Neural cell (in vitro differentiated cells): ENCODE data around the gene NCKAP5.

Experiments used
- EP300 ChIP-seq: fragments of 450-650 bp; conservative IDR thresholded peaks from 2 replicates; pipeline ENCODE4 v1.6.1; 2014; ENCODE audit warnings: antibody characterized with exemption, mild to moderate bottlenecking, moderate library complexity; ENCODE audit not compliant: poor library complexity, severe bottlenecking
- MXI1 ChIP-seq: fragments of 450-650 bp; conservative IDR thresholded peaks from 2 replicates; pipeline ENCODE4 v1.6.1; 2014; ENCODE audit warnings: antibody characterized with exemption, mild to moderate bottlenecking; ENCODE audit not compliant: poor library complexity, severe bottlenecking
- POLR2AphosphoS5 ChIP-seq: IDR thresholded peaks from 2 replicates; pipeline ENCODE4 v1.6.1; 2012
- TAF1 ChIP-seq: IDR thresholded peaks from 2 replicates; pipeline ENCODE4 v1.6.1; 2012; ENCODE audit warnings: low read depth
- TF ChIP-seq, protein P1 (sequence below): fragments of 450-650 bp; IDR thresholded peaks from 2 replicates; pipeline ENCODE4 v1.5.1; 2014; ENCODE audit warnings: antibody characterized with exemption, mild to moderate bottlenecking, moderate library complexity; ENCODE audit not compliant: poor library complexity, severe bottlenecking

GRCh38 chr2:133390156-133390555 lies 178.1 kb downstream of the NCKAP5 start:
- TF ChIP-seq EP300 (no peak), POLR2AphosphoS5 (no peak), TAF1 (no peak), MXI1 (no peak)
- TF ChIP-seq, protein P1, sequence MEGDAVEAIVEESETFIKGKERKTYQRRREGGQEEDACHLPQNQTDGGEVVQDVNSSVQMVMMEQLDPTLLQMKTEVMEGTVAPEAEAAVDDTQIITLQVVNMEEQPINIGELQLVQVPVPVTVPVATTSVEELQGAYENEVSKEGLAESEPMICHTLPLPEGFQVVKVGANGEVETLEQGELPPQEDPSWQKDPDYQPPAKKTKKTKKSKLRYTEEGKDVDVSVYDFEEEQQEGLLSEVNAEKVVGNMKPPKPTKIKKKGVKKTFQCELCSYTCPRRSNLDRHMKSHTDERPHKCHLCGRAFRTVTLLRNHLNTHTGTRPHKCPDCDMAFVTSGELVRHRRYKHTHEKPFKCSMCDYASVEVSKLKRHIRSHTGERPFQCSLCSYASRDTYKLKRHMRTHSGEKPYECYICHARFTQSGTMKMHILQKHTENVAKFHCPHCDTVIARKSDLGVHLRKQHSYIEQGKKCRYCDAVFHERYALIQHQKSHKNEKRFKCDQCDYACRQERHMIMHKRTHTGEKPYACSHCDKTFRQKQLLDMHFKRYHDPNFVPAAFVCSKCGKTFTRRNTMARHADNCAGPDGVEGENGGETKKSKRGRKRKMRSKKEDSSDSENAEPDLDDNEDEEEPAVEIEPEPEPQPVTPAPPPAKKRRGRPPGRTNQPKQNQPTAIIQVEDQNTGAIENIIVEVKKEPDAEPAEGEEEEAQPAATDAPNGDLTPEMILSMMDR: no peak
